Gastrocnemius medialis (tissue), 4 donors: ENCODE measurements around the gene SLC7A8.

Experiments
- CTCF ChIP-seq, 5 experiments: fragments of 450-650 bp in 3 of 5; fragments of 200-600 bp in 2 of 5; sonication (generic) in 2 of 5; IDR thresholded peaks in 4 of 5; conservative IDR thresholded peaks in 1 of 5; 1 replicate in 4 of 5; 2 replicates in 1 of 5; pipeline ENCODE4 v1.5.1; 2016 to 2019; ENCODE audit warnings: antibody characterized with exemption in 5 of 5, mild to moderate bottlenecking in 3 of 5, moderate library complexity in 3 of 5
- POLR2A ChIP-seq, 2 donors: fragments of 450-650 bp; IDR thresholded peaks; one replicate each; pipeline ENCODE4 v1.6.1; 2017; ENCODE audit warnings: antibody characterized with exemption in 2 of 2, mild to moderate bottlenecking in 2 of 2, moderate library complexity in 2 of 2

DNA sequence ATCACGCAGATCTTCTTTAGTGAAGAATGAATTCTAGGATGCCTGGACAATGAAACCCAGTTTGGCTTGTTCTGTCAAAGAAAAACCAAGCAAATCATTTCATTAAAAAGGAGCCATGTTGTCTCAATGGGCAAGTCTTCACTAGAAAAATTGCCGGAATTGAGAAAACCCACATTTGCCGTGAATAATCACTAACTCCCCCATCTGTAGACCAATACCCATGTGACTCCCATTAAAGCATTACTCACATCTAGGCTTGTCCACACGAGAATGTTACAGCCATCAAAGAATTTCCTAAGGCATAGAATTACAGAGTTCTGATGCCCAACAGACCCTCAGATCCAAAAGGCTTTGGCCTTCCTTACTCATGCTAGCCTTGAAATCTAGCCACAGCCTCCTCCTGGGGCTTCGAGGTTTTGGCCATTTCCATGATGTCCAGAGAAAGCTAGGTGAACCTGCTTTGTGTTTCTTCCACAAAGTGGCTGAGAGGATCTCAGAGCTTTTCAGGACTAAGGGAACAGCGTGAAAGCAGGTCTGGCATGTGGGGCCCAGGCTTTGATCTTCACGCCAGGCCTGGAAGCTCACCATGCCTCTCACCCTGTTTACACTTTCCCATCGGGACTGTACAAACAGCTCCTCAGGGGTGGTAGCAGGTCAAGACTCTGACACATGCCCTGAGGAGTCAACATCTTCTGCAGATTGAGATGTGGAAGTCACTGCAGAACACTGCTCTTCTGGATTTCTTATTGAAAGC lies 12.1 kb downstream of the SLC7A8 start:
- no peak for TF ChIP-seq CTCF (IDR thresholded peaks at IDR 0.05 in 4 of 5, conservative IDR thresholded peaks at IDR 0.05 in 1 of 5)
- TF ChIP-seq POLR2A (IDR thresholded peaks at IDR 0.05): no peak
